Gastroesophageal sphincter (tissue), 3 donors: ENCODE data around the gene P2RY14.

ENCODE experiments used
- CTCF ChIP-seq, 4 experiments: fragments of 200-600 bp in 2 of 4; fragments of 450-650 bp in 2 of 4; sonication (generic) in 1 of 4; IDR thresholded peaks; one replicate each; pipeline ENCODE4 v1.5.1; 2017 to 2019; ENCODE audit warnings: antibody characterized with exemption in 4 of 4, mild to moderate bottlenecking in 2 of 4, moderate library complexity in 2 of 4
- EP300 ChIP-seq: sonication (generic); formaldehyde crosslinking; IDR thresholded peaks from one replicate; pipeline ENCODE4 v1.6.1; 2017; ENCODE audit warnings: antibody characterized with exemption, mild to moderate bottlenecking
- POLR2A ChIP-seq, 2 donors: fragments of 450-650 bp; IDR thresholded peaks; one replicate each; pipeline ENCODE4 v1.6.1; 2017; ENCODE audit warnings: antibody characterized with exemption in 2 of 2, mild to moderate bottlenecking in 2 of 2, moderate library complexity in 1 of 2
- POLR2AphosphoS5 ChIP-seq: sonication (generic); formaldehyde crosslinking; IDR thresholded peaks from one replicate; pipeline ENCODE4 v1.6.1; 2017; ENCODE audit warnings: antibody characterized with exemption

DNA sequence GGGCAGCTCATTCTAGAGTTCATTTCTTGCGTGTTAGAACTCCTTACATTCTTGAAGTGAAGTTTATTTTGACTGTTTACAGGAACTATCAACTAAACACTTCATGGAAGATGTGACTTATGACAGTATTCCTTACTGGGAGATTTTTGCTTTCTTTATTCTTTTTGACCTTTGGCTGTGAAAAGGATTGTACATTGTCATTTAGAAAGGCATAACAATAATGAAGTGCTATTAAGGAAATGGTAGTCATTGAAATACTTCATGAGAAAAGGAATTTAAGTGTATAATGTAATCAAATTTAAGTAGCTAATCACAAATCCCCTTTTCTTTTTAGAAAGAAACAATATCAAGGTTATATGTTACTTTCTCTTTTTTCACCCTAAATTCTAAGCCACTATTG is 11.3 kb downstream of the P2RY14 start:
- TF ChIP-seq EP300 = no peak
- no peak for TF ChIP-seq CTCF (IDR thresholded peaks at IDR 0.05)
- TF ChIP-seq POLR2A (IDR thresholded peaks at IDR 0.05) = no peak
- TF ChIP-seq POLR2AphosphoS5 = no peak
